GM23338 (cell line): ENCODE data around the gene KANK4.

Experiments used
- CREB1 ChIP-seq: fragments of 250-450 bp; sonication (Bioruptor Pico); IDR thresholded peaks from 2 replicates; pipeline ENCODE4 v1.5.0; 2020; ENCODE audit warnings: low read depth, mild to moderate bottlenecking, moderate library complexity
- EZH2 ChIP-seq: fragments of 200-600 bp; sonication (generic); IDR thresholded peaks from one replicate; pipeline ENCODE4 v1.8.0; 2017; ENCODE audit warnings: antibody characterized with exemption, mild to moderate bottlenecking, low read depth; ENCODE audit not compliant: unreplicated experiment
- EZH2phosphoT487 ChIP-seq: fragments of 200-600 bp; sonication (generic); IDR thresholded peaks from one replicate; pipeline ENCODE4 v1.8.1; 2018; ENCODE audit warnings: antibody characterized with exemption; ENCODE audit not compliant: unreplicated experiment
- JUNB ChIP-seq: IDR thresholded peaks from one replicate; pipeline ENCODE4 v1.6.1; 2016; ENCODE audit warnings: antibody characterized with exemption; ENCODE audit not compliant: unreplicated experiment
- NANOG ChIP-seq: IDR thresholded peaks from 2 replicates; pipeline ENCODE4 v1.6.1; 2016; ENCODE audit warnings: antibody characterized with exemption, borderline replicate concordance
- POLR2AphosphoS5 ChIP-seq: IDR thresholded peaks from 2 replicates; pipeline ENCODE4 v1.6.1; 2016; ENCODE audit warnings: antibody characterized with exemption, low read depth
- ZNF331 ChIP-seq: fragments of 250-450 bp; sonication (Bioruptor Pico); IDR thresholded peaks from 2 replicates; pipeline ENCODE4 v1.5.0; 2020; ENCODE audit warnings: low read depth, mild to moderate bottlenecking, moderate library complexity
- TF ChIP-seq, protein P1 (sequence below), 2 experiments: fragments of 200-600 bp in 1 of 2; sonication (generic) in 1 of 2; conservative IDR thresholded peaks; 2 replicates each; pipeline versions ENCODE4 v1.5.1 to v1.6.1; 2016 to 2017; ENCODE audit warnings: antibody characterized with exemption in 2 of 2, low read depth in 2 of 2, mild to moderate bottlenecking in 2 of 2, moderate library complexity in 1 of 2
- TF ChIP-seq, protein P2 (sequence below): IDR thresholded peaks from one replicate; pipeline ENCODE4 v1.6.1; 2018; ENCODE audit warnings: antibody characterized with exemption; ENCODE audit not compliant: unreplicated experiment

DNA sequence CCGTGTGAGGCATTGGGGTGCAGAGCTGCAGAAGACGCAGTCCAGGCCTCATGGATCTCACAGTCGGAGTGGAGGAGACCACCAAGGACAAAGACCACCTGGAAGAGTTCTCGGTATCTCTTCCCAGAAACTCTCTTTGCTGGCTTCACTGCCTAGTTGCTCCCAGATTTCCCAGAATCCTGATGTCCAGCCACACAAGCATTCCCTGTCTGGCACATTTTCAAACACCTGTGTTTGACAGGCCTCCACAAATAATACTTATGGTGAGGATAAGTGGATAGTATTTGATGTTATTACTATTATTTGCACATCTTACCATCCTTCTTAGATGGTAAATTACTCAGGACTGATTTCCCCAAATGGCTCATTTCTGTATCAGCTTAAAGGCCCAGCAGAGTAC is 27.7 kb upstream of the KANK4 start:
- TF ChIP-seq, protein P1, sequence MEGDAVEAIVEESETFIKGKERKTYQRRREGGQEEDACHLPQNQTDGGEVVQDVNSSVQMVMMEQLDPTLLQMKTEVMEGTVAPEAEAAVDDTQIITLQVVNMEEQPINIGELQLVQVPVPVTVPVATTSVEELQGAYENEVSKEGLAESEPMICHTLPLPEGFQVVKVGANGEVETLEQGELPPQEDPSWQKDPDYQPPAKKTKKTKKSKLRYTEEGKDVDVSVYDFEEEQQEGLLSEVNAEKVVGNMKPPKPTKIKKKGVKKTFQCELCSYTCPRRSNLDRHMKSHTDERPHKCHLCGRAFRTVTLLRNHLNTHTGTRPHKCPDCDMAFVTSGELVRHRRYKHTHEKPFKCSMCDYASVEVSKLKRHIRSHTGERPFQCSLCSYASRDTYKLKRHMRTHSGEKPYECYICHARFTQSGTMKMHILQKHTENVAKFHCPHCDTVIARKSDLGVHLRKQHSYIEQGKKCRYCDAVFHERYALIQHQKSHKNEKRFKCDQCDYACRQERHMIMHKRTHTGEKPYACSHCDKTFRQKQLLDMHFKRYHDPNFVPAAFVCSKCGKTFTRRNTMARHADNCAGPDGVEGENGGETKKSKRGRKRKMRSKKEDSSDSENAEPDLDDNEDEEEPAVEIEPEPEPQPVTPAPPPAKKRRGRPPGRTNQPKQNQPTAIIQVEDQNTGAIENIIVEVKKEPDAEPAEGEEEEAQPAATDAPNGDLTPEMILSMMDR (conservative IDR thresholded peaks at IDR 0.05; ENCODE audit: low read depth in 2 of 2): no peak
- TF ChIP-seq EZH2phosphoT487 (no peak), NANOG (no peak), EZH2 (no peak), POLR2AphosphoS5 (no peak), CREB1 (CRISPR knock-in tag) (no peak), ZNF331 (CRISPR knock-in tag) (no peak), JUNB (no peak)
- TF ChIP-seq, protein P2, sequence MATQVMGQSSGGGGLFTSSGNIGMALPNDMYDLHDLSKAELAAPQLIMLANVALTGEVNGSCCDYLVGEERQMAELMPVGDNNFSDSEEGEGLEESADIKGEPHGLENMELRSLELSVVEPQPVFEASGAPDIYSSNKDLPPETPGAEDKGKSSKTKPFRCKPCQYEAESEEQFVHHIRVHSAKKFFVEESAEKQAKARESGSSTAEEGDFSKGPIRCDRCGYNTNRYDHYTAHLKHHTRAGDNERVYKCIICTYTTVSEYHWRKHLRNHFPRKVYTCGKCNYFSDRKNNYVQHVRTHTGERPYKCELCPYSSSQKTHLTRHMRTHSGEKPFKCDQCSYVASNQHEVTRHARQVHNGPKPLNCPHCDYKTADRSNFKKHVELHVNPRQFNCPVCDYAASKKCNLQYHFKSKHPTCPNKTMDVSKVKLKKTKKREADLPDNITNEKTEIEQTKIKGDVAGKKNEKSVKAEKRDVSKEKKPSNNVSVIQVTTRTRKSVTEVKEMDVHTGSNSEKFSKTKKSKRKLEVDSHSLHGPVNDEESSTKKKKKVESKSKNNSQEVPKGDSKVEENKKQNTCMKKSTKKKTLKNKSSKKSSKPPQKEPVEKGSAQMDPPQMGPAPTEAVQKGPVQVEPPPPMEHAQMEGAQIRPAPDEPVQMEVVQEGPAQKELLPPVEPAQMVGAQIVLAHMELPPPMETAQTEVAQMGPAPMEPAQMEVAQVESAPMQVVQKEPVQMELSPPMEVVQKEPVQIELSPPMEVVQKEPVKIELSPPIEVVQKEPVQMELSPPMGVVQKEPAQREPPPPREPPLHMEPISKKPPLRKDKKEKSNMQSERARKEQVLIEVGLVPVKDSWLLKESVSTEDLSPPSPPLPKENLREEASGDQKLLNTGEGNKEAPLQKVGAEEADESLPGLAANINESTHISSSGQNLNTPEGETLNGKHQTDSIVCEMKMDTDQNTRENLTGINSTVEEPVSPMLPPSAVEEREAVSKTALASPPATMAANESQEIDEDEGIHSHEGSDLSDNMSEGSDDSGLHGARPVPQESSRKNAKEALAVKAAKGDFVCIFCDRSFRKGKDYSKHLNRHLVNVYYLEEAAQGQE: no peak
